ENCODE data around the gene TMEM184A.

GRCh38 chr7:1540776-1541271, 15.2 kb downstream of the TMEM184A start:
- TF ChIP-seq POLR2A (IDR thresholded peaks at IDR 0.05; ENCODE audit: low read length) (no peak), GATA1 (IDR thresholded peaks at IDR 0.05; ENCODE audit: low read depth, low read length) (no peak)

Measured in erythroblast (primary cell).